ENCODE results near the gene CXCL17. TPM values are rescaled to one million over a fixed set of nuclear protein-coding genes. Genes with fewer than 3 reads are reported as not detected.
"Not testable (repeated sequence)": the region's sequence is repeated elsewhere in the genome, so short reads cannot be mapped to it uniquely, and the experiment has no call there.

CXCL17 gene, protein sequence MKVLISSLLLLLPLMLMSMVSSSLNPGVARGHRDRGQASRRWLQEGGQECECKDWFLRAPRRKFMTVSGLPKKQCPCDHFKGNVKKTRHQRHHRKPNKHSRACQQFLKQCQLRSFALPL
- total RNA-seq (2014; rRNA removed; shearing (Covaris generic)), result not detected in 2 replicates
- polyA plus RNA-seq (2015; cell fraction: cytosol; rRNA removed), result not detected in 2 replicates
- not detected in 2 replicates for polyA plus RNA-seq (2015; cell fraction: nucleus; rRNA removed)

GRCh38 chr19:42442833-42443232, at the start of gene CXCL17:
Gene CXCL17 (minus strand): TSS chr19:42442946. CDS start chr19:42442832, 114 bp downstream.
- no peak for DNase-seq (ENCODE audit: low read depth)

DNA sequence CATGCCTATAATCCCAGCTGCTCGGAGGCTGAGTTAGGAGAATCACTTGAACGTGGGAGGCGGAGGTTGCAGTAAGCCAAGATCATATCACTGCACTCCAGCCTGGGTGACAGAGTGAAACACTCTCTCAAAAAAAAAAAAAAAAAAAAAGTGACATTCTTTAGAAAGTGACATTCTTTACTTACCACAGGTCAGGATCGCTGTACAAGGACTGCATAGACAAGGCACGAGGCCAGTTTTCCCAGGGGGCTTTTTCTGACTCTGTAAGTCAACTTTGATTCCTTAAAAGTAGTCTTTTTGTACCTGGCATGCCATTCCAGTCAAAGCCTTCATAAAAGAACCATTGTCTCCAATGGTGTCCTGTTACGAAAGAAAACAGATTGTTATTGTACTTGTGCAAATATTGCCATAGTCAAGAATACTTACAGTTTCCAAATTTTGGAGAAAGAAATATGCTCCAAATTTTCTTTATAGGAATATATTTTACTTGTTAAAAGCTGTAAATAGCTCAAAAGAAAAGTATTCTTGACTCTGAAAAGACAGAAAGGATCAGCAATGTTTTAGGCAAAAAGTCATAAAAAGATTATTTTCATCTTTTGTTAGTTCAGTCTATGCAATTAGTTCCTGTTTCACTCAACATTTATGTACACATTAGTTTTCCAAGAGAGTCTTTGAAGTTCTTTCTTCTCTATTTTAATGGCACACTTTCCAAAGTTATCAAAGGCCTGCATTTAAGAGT, 46.2 kb upstream of the CXCL17 start:
- no peak for DNase-seq (ENCODE audit: low read depth)

GRCh38 chr19:42487798-42488178, 45.0 kb upstream of the CXCL17 start:
- DNase-seq (ENCODE audit: low read depth), result no peak

GRCh38 chr19:42487032-42487797, 44.5 kb upstream of the CXCL17 start:
- no peak for DNase-seq (ENCODE audit: low read depth)

- not testable (repeated sequence) for DNase-seq (ENCODE audit: low read depth)
Measured at GRCh38 chr19:42485036-42485435, 42.3 kb upstream of the CXCL17 start.

- DNase-seq (ENCODE audit: low read depth), result peak; percentile 56
Measured at GRCh38 chr19:42480335-42481095, 37.8 kb upstream of the CXCL17 start.

DNA sequence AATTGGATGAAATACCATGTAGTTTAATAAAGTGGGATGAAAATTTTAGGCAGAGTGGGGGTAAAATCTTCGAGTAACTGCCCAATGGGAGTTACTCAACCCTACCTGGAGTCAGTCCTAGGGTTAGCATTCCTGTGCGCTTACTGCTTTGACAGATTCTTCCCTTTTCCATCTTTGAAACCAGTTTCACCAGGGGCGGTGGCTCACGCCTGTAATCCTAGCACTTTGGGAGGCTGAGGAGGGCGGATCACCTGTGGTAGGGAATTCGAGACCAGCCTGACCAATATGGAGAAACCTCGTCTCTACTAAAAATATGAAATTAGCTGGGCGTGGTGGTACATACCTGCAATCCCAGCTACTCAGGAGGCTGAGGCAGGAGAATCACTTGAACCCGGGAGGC, 37.0 kb upstream of the CXCL17 start:
- DNase-seq (ENCODE audit: low read depth), result no peak

DNA sequence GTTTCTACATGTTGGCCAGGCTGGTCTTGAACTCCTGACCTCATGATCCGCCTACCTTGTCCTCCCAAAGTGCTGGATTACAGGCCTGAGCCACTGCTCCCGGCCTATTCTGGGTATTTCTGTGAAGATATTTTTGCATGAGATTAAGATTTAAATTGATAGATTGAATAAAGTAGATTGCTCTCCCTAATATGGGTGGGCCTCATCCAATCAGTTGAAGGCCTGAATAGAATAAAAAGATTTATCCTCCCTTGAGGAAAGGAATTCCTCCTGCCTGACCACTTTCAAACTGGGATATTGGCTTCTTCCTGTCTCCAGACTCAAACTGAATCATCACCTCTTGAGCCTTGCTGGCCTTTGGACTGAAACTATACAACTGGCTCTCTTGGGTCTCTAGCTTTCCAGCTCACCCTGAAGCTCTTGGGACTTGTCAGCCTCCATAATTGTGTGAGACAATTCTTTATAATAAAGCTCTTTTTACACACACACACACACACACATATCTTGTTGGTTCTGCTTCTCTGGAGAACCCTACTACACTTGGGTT, 36.1 kb upstream of the CXCL17 start:
- no peak for DNase-seq (ENCODE audit: low read depth)

GRCh38 chr19:42477933-42478332, 35.2 kb upstream of the CXCL17 start:
- DNase-seq (ENCODE audit: low read depth), result no peak

- DNase-seq (ENCODE audit: low read depth), result no peak
Measured at GRCh38 chr19:42477117-42477516, 34.4 kb upstream of the CXCL17 start.

DNA sequence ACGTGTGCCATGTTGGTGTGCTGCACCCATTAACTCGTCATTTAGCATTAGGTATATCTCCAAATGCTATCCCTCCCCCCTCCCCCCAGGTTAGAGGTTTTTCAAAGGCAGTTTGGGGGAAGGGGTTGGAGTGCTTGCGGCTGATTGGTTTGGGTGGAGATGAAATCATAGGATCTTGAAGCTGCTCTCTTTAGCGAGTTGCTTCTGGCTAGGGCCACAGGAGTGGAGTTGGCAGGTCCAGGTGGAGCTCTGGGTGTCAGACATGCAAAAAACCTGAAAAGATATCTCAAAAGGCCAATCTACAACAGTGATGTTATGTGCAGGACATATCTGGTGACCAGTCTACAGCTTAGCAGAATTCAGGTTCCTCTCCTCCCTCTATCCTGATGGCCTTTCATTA, 32.6 kb upstream of the CXCL17 start:
- DNase-seq (ENCODE audit: low read depth), result no peak

DNA sequence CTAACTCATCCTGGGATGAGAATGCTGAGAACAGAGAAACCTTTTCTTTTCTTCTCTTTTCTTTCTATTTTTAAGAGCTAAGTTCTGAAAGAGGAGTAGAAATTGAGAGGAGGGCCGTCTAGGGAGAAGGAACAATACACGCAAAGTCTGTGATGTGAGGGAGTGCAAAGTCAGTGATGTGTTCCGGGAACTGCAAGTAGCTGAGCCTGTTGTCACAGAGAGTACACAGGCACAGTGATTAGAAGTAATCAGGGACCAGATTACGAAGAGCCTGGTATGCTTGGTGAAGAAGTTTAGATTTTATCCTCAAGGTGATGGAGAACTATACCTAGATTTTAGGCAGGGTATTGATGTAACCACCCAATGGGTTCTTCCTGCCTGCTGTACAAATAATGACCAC, 32.0 kb upstream of the CXCL17 start:
- DNase-seq (ENCODE audit: low read depth), result no peak

- DNase-seq (ENCODE audit: low read depth), result no peak
Measured at GRCh38 chr19:42473686-42474085, 30.9 kb upstream of the CXCL17 start.

DNA sequence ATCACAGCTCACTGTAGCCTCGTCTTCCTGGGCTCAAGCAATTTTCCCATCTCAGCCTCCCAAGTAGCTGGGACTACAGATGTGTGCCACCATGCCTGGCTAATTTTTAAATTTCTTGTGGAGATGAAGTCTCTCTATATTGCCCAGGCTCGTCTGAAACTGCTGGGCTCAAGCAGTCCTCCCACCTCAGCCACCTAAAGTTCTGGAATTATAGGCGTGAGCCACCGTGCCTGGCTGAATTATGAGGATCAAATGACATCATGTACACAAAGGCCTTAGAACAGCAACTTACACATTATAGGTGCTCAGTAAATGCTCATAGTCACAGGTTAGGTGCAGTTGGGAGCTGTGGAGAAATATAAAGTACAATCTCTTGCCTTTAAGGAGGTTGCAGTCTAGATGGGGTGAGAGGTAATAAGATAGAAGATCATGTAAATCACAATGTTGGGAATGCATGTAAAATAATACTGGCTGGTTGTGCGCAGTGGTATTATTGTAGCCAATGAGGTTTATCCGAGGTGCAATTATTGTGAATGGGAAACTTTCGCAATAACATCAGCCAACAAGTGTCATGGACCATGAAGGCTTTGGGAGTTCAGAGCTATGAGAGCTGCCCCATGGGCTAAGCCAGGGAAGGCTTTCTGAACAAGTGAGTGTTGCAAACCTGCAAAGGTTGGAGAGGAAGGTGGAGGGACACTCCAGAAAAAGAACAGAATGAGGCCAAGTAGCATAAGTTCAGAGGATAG, 29.8 kb upstream of the CXCL17 start:
- DNase-seq (ENCODE audit: low read depth), result no peak

- no peak for DNase-seq (ENCODE audit: low read depth)
Measured at GRCh38 chr19:42471554-42472249, 29.0 kb upstream of the CXCL17 start.

DNA sequence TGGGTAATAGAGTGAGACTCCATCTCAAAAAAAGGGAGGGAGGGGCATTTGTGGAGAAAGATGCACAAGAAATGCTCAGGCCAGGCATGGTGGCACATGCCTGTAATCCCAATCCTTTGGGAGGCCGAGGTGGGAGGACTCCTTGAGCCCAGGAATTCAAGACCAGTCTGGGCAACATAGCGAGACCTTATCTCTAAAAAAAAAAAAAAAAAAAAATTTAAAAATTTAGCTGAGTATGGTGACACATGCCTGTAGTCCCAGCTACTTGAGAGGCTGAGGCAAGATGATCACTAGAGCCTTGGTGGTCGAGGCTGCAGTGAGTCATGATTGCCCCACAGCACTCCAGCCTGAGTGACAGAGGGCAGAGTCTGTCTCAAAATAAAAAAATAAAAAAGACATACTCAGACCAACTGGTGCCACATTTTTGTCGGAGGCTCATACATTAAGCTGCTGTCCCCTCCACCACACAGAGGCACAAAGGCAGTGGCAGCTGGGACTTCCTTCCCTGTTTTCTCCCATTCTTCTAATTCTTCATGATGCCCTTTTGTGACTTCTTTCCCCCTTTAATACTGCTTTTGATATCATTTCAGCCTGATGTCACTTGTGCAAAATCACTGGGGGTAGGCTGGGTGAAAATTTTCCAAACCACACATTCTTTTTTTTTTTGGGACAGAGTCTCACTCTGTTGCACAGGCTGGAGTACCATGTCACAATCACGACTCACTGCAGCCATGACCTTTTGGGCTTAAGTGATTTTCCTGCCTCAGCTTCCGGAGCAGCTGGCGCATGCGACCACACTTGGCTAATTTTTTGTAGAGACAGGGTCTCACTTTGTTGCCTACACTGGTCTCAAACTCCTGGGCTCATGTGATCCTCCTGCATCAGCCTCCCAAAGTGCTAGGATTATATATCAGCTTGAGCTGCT, 26.8 kb upstream of the CXCL17 start:
- peak; percentile 11 for DNase-seq (ENCODE audit: low read depth)

DNA sequence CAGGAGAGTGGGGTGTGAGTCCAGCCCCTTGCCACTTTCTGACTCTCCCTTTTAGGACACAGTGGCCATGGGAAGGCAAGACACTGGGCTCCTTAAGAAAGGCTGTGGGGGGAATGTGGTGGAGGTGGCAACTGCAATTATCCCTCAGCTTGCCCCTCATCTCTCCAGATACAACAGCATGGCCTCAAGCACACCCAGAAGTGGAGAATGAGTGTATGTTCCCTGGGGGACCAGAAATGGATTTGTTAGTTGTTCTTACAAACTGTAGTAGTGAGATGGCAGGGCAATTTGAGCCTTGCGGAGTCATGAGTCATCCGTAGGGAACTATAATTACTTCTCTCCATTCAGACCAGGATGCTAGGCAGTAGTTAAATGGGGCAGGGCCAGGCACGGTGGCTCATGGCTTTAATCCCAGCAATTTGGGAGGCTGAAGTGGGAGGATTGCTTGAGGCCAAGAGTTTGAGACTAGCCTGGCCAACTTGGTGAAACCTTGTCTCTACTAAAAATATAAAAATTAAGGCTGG, 25.6 kb upstream of the CXCL17 start:
- peak; percentile 75 for DNase-seq (ENCODE audit: low read depth)

DNA sequence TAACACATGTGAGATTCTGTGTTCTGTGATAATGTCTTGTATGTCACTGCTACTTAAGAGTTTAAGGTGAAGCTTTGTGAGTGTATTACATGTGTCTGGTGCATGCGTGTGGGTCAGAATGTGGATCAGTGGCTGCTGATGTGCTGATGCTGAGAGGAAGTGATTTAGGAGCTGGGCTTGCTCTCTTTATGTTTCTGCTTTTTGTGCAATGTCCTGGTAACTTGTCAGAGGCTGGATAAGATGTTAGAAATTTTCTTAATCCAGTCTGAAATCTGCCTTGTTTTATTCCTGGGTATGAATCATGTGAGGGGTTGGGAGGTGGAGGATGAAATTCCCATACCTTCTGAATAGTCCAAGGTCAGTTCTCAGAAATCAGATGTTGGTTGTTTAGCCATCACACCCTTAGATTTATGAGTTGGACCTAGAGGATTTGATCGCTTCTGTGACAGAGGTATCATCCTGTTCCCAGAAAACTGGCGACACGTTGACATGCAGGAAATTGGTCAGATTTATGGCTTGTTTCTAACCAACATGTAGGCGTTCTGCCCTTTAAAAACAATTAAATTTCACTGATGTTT, 24.5 kb upstream of the CXCL17 start:
- no peak for DNase-seq (ENCODE audit: low read depth)
